CD4-positive, alpha-beta T cell treated with Interleukin-15 for 4 hours (primary cell): Measurements from ENCODE around the gene CLIC4.

Experiments
- DNase-seq: peaks from one replicate; pipeline ENCODE4 v3.0.0-alpha.2; 2020; ENCODE audit warnings: low spot score

The CLIC4 gene

GRCh38 chr1:24860841-24861240, 115.6 kb downstream of the CLIC4 start:
- no peak for DNase-seq

GRCh38 chr1:24861821-24862727, 116.8 kb downstream of the CLIC4 start:
- no peak for DNase-seq

GRCh38 chr1:24862775-24863483, 117.7 kb downstream of the CLIC4 start:
- DNase-seq, result no peak

GRCh38 chr1:24864370-24864777, 119.1 kb downstream of the CLIC4 start:
- no peak for DNase-seq

- DNase-seq, result no peak
Observed at GRCh38 chr1:24865168-24865567, 119.9 kb downstream of the CLIC4 start.

GRCh38 chr1:24865587-24865986, 120.3 kb downstream of the CLIC4 start:
- DNase-seq, result no peak

- DNase-seq, result no peak
Observed at GRCh38 chr1:24866211-24867083, 121.2 kb downstream of the CLIC4 start.

GRCh38 chr1:24867084-24867870, 122.0 kb downstream of the CLIC4 start:
- DNase-seq, result no peak

GRCh38 chr1:24868016-24868875, 123.0 kb downstream of the CLIC4 start:
- DNase-seq, result no peak

- DNase-seq, result no peak
Observed at GRCh38 chr1:24870551-24871195, 125.4 kb downstream of the CLIC4 start.

- DNase-seq, result no peak
Observed at GRCh38 chr1:24871306-24871901, 126.2 kb downstream of the CLIC4 start.

GRCh38 chr1:24872061-24872850, 127.0 kb downstream of the CLIC4 start:
- no peak for DNase-seq

- DNase-seq, result no peak
Observed at GRCh38 chr1:24873148-24873547, 127.9 kb downstream of the CLIC4 start.

- no peak for DNase-seq
Observed at GRCh38 chr1:24874056-24874455, 128.8 kb downstream of the CLIC4 start.

GRCh38 chr1:24874611-24875234, 129.5 kb downstream of the CLIC4 start:
- no peak for DNase-seq

GRCh38 chr1:24875257-24875656, 130.0 kb downstream of the CLIC4 start:
- DNase-seq, result no peak

GRCh38 chr1:24875991-24876506, 130.8 kb downstream of the CLIC4 start:
- DNase-seq, result no peak

- DNase-seq, result no peak
Observed at GRCh38 chr1:24878045-24878444, 132.8 kb downstream of the CLIC4 start.
